ENCODE results near the gene TACR2.

GRCh38 chr10:69358148-69358795, 58.4 kb downstream of the TACR2 start:
- TF ChIP-seq CTCF (IDR thresholded peaks at IDR 0.05) (no peak), POLR2A (IDR thresholded peaks at IDR 0.05) (no peak)

Measured in Peyer's patch (tissue), 4 donors.